Chondrocyte (in vitro differentiated cells): ENCODE data around the gene ADAMTSL4. TPM values are rescaled to one million over a fixed set of nuclear protein-coding genes. Genes with fewer than 3 reads are reported as not detected.

Source experiments
- DNase-seq: peaks from one replicate; pipeline ENCODE4 v3.0.0; 2021; ENCODE audit warnings: mixed read lengths, low spot score
- H3K27ac Mint-ChIP-seq: one replicate; pipeline ENCODE4 v1.8.0; 2021; ENCODE audit warnings: mild to moderate bottlenecking, moderate library complexity, mixed read lengths; ENCODE audit not compliant: unreplicated experiment
- H3K27me3 Mint-ChIP-seq: 2 replicates; pipeline ENCODE4 v1.8.0; 2021; ENCODE audit warnings: low read depth, mixed read lengths
- H3K36me3 Mint-ChIP-seq: 2 replicates; pipeline ENCODE4 v1.8.0; 2021; ENCODE audit warnings: low read depth, mixed read lengths
- H3K4me1 Mint-ChIP-seq: 2 replicates; pipeline ENCODE4 v1.8.0; 2021; ENCODE audit warnings: low read depth, mild to moderate bottlenecking, mixed read lengths
- H3K4me3 Mint-ChIP-seq: one replicate; pipeline ENCODE4 v1.8.0; 2021; ENCODE audit warnings: mild to moderate bottlenecking, moderate library complexity, mixed read lengths; ENCODE audit not compliant: unreplicated experiment
- H3K9me3 Mint-ChIP-seq: 2 replicates; pipeline ENCODE4 v1.8.0; 2021; ENCODE audit warnings: low read depth, mixed read lengths
- CTCF ChIP-seq: fragments of 200-600 bp; sonication (generic); IDR thresholded peaks from 2 replicates; pipeline ENCODE4 v1.5.0; 2021; ENCODE audit warnings: antibody characterized with exemption, mild to moderate bottlenecking, moderate library complexity
- long read RNA-seq: library from polyadenylated mRNA; stranded (forward); transcript quantifications from one replicate; pipeline ENCODE4 v2.0.0, GENCODE V29; 2021
- total RNA-seq: library from RNA; stranded (reverse); gene quantifications from 3 replicates; pipeline ENCODE4 v1.2.1, GENCODE V29; 2021

Gene ADAMTSL4
- total RNA-seq = 3.6 to 5.7 TPM (median 5.1 TPM) in 3 replicates
- long read RNA-seq, full-length matches to known transcripts = 1 of 5 reads
- long read RNA-seq, partial matches to known transcripts = 2 of 5 reads
- long read RNA-seq, other reads (novel, unspliced or antisense) = 2 of 5 reads

DNA sequence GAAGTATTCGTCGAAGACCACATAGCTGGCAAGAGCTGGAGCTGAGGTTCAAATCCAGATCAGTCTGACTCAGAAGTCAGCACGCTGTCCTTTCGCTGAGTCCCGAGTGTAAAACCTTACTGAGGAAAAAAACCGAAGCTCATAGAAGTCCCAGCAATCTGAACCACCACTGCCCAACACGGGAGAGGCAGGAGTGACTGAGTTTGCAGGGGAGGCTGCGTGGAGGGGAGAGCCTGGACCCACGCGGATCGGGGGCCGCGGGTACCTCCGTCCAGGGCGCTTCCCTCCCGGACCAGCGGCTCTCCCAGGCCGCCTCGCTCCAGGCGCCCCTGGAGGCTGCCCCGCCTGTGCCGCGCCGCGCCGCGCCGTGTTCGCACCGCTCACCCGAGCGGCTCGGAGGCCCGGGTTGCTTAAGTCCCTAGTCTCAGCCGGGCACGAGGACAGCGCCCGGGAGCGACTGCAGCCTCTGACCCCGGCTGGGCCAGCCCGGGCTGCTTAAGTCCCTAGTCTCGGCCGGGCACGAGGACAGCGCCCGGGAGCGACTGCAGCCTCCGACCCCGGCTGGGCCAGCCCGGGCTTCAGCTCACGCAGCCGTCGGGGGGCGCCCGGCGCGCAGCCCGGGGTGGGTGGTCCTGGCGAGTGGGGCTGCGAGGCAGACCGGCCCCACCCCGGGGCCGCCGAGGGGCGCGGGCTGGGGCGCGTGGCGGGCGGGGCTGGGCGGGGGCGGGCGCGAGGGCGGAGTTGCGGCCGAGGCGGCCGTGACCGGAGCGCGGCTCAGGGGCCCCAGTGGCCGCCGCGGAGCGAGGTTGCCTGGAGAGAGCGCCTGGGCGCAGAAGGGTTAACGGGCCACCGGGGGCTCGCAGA, at the start of gene ADAMTSL4:
ADAMTSL4 (plus strand) TSS at position 777 of the 864 bp plus-strand sequence. CDS start 2,881 bp downstream, outside the sequence.
- H3K9me3 Mint-ChIP-seq = no peaks in the 10 kb centered on the region
- H3K4me1 Mint-ChIP-seq = peaks cover 34% of the 10 kb centered on the region
- DNase-seq = no peak

DNA sequence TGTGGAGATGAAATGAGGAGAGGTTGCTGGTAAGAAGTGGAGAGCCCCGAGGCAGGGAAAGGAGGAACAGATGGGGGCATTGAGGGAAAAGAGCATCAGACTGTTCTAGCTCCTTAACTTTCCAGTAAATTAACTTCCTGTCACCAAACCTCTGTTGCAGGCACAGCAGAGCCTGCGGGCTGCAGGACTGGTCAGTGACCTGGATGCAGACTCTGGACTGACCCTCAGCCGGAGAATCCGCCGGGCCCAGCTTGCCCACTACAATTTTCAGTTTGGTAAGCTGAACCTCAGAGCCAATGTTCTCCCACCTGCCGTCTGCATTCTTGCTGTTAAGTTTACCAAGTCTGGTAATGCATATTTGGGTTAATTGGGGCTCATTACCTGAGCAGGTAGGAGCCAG, 43.8 kb upstream of the ADAMTSL4 start:
- Mint-ChIP-seq H3K27ac (no peak overlapping the region), H3K4me3 (no peak overlapping the region), H3K27me3 (no peaks in the 10 kb centered on the region), H3K9me3 (no peaks in the 10 kb centered on the region), H3K36me3 (peaks cover 17% of the 10 kb centered on the region), H3K4me1 (peaks cover 17% of the 10 kb centered on the region)
- DNase-seq = no peak
- no peak for TF ChIP-seq CTCF

More for the DNA sequence above, at the start of gene ADAMTSL4:
- Mint-ChIP-seq H3K27me3 (no peaks in the 10 kb centered on the region), H3K36me3 (no peaks in the 10 kb centered on the region), H3K27ac (peak within 1 kb of the TSS; percentile 75), H3K4me3 (peak within 1 kb of the TSS; percentile 77)
- TF ChIP-seq CTCF = peak; percentile 57

- Mint-ChIP-seq H3K9me3 (no peaks in the 10 kb centered on the region), H3K27me3 (no peaks in the 10 kb centered on the region), H3K36me3 (peaks cover 21% of the 10 kb centered on the region), H3K4me3 (peak within 1 kb of the TSS; percentile 23), H3K27ac (peak within 1 kb of the TSS; percentile 46), H3K4me1 (peaks cover 17% of the 10 kb centered on the region)
- DNase-seq = peak; percentile 42
- TF ChIP-seq CTCF = no peak
Observed at GRCh38 chr1:150507912-150508864, 41.0 kb upstream of the ADAMTSL4 start, which contains the start of gene ECM1. Gene ECM1 (plus strand): TSS chr1:150508109. CDS start chr1:150508210, 101 bp downstream.

DNA sequence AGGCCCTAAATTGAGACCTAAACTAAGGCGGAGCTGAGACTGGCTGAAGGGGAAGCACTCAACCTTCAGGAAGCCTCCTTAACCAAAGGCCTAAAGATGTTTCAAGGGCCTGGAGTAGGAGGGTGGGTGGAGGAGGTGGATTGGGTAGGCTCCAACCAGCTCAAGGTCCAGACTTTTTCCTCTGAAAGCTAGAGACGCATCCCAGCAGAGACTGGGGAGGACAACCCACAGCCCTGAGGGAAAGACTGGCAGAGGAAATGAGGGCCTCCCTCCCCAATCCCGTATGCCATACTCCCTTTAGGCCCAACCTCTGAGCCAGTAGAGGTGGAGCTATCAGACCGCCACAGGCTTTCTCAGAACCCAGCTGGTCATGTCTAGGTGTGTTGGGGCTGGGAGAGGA, 40.2 kb upstream of the ADAMTSL4 start:
- Mint-ChIP-seq H3K36me3 (peaks cover 18% of the 10 kb centered on the region), H3K27ac (no peak overlapping the region), H3K27me3 (no peaks in the 10 kb centered on the region), H3K4me3 (no peak overlapping the region), H3K4me1 (peaks cover 17% of the 10 kb centered on the region), H3K9me3 (no peaks in the 10 kb centered on the region)
- no peak for DNase-seq
- no peak for TF ChIP-seq CTCF

DNA sequence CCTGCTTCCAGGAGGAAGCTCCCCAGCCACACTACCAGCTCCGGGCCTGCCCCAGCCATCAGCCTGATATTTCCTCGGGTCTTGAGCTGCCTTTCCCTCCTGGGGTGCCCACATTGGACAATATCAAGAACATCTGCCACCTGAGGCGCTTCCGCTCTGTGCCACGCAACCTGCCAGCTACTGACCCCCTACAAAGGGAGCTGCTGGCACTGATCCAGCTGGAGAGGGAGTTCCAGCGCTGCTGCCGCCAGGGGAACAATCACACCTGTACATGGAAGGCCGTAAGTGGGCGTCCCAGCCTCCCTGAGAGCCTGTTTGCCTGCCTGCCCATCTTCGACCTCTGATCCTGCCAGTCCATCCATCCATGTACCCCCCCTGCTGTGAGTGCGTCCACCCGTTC, 37.7 kb upstream of the ADAMTSL4 start:
- H3K27ac Mint-ChIP-seq = no peak overlapping the region
- H3K4me1 Mint-ChIP-seq = peaks cover 30% of the 10 kb centered on the region
- no peak for TF ChIP-seq CTCF
- DNase-seq = no peak
- H3K9me3 Mint-ChIP-seq = no peaks in the 10 kb centered on the region
- H3K4me3 Mint-ChIP-seq = no peak overlapping the region
- peaks cover 11% of the 10 kb centered on the region for H3K36me3 Mint-ChIP-seq
- H3K27me3 Mint-ChIP-seq = no peaks in the 10 kb centered on the region
